GM19395 (cell line): ENCODE data around the gene ZFP91.

Experiments used
- ATAC-seq: cut with Tn5 transposase; IDR thresholded peaks from one replicate; pipeline ENCODE4 v1.9.1; 2021; ENCODE audit warnings: mild to moderate bottlenecking, moderate library complexity; ENCODE audit not compliant: unreplicated experiment

ZFP91 gene

GRCh38 chr11:58582437-58582836, 3.6 kb downstream of the ZFP91 start:
- no peak for ATAC-seq

DNA sequence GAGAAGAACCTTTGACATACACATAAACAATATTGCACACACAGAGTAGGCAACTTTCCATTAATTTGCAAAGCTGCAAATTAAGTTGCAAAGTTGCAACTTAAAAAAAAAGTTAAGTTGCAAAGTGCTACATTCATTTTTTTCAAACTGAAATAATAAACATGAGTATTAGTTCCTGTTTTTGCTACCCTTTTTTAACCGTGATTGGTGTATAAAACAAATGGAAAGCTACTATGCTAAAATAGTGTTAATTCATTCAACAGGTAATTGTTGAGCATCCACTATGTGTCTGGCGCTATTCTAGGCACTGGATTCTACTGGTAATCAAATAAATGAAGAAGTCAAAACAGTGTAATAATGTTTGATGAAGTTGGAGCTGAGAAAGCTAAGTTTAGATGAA, 8.1 kb downstream of the ZFP91 start:
- ATAC-seq, result no peak

- ATAC-seq, result no peak
Measured at GRCh38 chr11:58591659-58592058, 12.8 kb downstream of the ZFP91 start.

DNA sequence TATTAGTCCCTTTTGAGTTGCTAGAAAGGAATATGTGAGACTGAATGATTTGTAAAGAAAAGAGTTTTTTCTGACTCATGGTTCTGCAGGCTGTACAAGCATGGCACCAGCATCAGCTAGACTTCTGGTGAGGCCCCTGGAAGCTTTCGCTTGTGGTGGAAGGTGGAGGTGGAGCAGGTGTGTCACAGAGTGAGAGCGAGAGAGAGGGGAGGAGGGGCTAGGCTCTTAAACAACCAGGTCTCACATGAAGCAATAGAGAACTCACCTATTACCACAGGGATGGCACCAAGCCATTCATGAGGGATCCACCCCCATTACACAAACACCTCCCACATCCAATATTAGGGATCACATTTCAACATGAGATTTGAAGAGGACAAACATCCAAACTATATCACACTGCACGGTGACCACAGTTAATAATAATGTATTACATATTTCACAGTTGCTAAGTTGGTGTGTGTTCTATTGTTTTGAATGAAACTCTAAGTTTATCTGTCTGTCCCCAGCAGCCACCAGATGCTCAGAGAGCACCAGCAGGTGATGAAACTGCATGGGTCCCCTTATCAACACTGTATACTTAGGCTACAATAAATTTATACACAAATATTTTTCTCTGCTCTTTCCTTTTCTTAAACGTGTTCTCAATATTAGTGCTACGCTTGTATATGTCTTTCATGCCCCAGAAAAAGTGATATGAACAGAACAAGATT, 14.1 kb downstream of the ZFP91 start:
- ATAC-seq, result no peak

- no peak for ATAC-seq
Measured at GRCh38 chr11:58594826-58595225, 16.0 kb downstream of the ZFP91 start.

DNA sequence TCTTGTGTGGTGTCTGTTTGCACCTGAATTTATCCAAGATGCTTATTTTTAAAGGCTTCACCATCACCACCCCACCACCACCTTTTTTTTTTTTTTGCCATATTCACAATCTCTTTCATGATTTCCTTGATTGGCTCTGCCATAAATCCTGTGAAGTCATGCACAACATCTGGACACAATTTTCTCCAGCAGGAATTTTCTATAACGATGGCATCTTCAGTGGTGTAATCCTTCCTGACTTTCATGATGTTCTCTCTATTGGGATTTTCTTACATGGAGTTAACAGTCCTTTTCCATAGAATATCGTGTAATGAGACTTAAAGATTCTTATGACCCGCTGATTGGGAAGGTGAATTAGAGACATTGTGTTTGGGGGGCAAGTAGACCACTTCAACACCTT, 17.8 kb downstream of the ZFP91 start:
- ATAC-seq, result no peak

GRCh38 chr11:58597486-58598144, 18.8 kb downstream of the ZFP91 start:
- no peak for ATAC-seq

DNA sequence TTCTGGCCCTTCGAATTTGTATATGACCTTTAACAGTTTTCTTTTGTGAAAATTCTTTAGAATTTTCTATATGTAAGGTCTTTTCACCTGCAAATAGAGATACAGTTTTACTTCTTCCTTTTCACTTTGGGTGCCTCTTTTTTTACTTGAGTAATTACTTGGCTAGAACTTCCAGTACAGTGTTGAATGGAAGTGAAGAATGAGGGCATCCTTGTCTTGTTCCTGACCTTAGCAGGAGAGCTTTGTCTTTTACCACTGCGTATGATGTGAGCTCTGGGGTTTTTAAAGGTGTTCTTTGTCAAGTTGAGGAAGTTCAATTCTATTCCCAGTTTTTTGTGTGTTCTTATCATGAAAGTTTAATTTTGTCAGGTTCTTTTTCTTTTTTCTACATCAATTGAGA, 21.6 kb downstream of the ZFP91 start:
- no peak for ATAC-seq

DNA sequence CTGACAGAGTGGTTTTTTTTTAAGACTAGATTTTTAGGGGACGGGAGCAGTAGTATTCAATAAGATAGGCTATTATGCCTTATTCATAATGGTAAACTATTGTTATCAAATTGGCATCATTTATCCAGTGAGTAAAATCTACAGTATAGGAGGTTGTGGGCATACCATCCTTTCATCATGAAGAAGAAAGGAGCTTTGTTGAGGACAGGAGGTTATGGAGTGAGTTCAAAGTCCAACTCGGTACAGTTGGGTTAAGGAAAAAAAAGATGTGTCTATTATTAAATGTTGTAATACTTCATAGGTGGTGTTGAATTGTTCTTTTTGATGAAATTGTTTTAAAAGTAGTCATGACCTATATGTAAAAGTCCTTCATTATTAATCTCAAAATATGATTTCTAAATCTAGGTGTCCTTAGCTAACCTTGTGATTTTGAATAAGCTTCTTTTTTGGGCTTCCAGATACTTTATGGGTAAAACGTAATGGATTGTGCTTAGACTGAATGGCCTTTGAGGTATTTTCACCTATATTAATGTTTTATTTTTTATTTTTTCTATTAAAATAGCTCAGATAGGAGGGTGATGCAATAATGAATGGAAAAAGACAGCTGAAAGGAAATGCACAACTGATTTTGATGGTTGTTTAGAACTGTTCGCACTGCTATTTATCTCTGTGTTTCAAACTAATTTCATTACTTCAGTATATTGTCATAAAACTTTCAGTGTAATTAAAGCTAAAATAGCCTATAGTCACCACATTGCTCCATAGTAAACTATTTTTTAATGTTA, 28.3 kb downstream of the ZFP91 start:
- ATAC-seq, result no peak

DNA sequence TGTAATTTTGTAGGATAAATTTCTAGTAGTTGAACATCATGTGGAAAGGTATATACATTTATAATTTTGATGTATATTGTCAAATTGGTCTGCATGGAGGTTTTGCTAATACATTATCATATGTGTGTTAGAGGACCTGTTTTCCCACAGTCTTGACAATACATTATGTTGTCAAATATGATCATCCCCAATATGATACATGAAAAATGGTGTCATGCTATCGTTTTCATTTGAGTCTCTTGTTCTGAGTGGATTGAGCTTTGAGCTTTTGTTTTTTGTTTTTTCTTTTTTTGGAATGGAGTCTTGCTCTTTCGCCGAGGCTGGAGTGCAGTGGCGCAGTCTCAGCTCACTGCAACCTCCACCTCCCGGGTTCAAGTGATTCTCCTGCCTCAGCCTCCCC, 29.5 kb downstream of the ZFP91 start:
- no peak for ATAC-seq

DNA sequence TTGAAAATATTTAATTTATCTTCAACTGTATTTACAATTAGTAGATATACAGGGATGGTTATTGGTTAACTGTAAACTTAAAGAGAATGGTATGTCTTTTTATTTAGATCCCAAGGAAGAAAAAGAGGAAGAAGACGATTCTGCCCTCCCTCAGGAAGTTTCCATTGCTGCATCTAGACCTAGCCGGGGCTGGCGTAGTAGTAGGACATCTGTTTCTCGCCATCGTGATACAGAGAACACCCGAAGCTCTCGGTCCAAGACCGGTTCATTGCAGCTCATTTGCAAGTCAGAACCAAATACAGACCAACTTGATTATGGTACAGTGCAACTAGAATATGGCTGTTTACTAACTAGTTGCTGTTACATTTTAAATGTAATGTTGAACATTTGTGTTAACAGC, 30.9 kb downstream of the ZFP91 start:
- no peak for ATAC-seq

- no peak for ATAC-seq
Measured at GRCh38 chr11:58613228-58613627, 34.4 kb downstream of the ZFP91 start.

- ATAC-seq, result no peak
Measured at GRCh38 chr11:58615559-58615958, 36.7 kb downstream of the ZFP91 start.

GRCh38 chr11:58616594-58616993, 37.7 kb downstream of the ZFP91 start:
- ATAC-seq, result no peak

DNA sequence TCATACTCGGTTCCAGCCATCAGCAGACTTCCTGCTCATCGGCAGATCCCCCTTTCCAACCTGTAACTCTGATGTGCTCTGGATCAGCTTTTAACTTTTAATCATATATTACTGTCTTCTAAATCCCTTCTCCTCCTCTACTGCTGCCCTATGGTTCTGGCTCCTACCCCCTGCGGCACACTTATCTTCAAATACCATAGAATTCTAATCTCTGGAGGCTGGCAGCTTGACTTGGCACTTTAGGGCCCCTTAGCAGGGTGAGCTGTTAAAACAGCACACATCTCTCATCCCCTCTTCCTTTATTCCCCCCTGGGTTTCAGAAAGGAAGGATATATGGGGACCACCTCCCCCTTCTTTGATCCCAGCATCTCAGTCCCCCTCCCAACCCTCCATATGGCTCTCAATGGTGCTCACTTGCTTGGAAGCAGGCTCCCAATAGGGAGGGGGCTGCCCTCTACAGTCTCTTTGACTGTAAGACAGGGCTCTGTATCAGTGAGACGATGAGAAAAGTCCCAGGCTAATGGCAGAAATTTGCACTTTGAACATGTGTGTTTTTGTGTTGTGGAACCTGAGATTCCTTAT, 39.2 kb downstream of the ZFP91 start:
- ATAC-seq, result no peak

- peak; percentile 54 for ATAC-seq
Measured at GRCh38 chr11:58621586-58622262, 42.9 kb downstream of the ZFP91 start.

GRCh38 chr11:58622344-58622743, 43.5 kb downstream of the ZFP91 start, which contains the start of gene CNTF:
Gene CNTF (plus strand): TSS chr11:58622665. CDS start chr11:58622753, 88 bp downstream.
- no peak for ATAC-seq

DNA sequence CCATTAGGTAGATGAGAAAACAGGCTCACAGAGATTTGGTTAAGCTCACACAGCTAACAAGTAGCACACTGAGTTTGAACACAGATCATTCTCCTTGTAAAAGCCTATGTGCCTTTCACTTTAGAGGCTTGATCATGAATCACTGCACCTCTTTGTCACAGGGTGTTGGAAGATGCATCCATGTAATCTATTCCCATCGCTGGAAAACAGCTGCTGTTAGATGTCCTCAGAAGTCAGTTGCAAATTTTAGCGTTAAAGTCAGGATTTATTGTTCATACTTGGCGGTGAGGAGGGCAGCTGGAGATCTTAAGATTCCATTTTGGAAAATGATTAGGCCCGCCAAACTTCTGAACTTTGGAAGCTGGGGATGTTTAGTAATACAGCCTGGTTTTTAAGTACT, 46.2 kb downstream of the ZFP91 start:
- no peak for ATAC-seq

- no peak for ATAC-seq
Measured at GRCh38 chr11:58625826-58626460, 47.1 kb downstream of the ZFP91 start.

DNA sequence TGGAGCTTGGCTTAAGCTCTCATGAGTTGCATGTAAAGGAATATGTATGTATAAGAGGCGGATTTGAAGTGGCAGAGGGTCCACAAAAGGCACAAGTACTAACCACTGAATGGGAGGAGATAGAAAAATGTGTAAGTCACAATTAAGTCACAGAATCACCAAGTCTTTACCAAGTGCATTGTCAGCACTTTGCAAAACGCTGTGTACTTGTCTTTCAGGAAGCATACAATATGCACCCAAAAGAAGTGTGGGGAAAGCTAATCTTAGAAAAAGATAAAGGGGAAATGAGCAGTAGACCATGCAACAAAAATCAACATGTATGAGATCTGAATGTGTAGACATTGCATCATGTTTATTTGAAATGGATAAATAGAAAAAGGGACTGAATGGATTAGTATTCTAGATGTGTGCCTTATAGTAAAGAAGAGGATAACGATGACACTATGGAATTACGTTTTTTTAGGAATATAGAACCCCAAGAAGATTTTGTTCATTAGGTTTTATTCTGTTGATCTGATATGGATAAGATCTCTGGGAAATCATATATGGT, 48.1 kb downstream of the ZFP91 start:
- no peak for ATAC-seq
